ENCODE results near the gene CELF4. TPM values are rescaled to one million over a fixed set of nuclear protein-coding genes. Genes with fewer than 3 reads are reported as not detected.

Gene CELF4
- total RNA-seq, 4 donors from 2014 or later = 0.32 to 0.81 (median 0.77) TPM

- WGBS, 2 donors (ENCODE audit: low coverage in 1 of 2) = 96 to 100% methylated on average over 2 to 10 of the region's 27 CpGs
- no peak for TF ChIP-seq EP300 (IDR thresholded peaks at IDR 0.05)
- no peak for TF ChIP-seq POLR2A (IDR thresholded peaks at IDR 0.05)
- TF ChIP-seq POLR2AphosphoS5 (IDR thresholded peaks at IDR 0.05) = no peak
- no peak for TF ChIP-seq CTCF (IDR thresholded peaks at IDR 0.05)
- no peak overlapping the region for H3K4me3 ChIP-seq
- H3K4me1 ChIP-seq = no peaks in the 10 kb centered on the region
- H3K27me3 ChIP-seq = peaks cover 5% of the 10 kb centered on the region
- no peaks in the 10 kb centered on the region for H3K9me3 ChIP-seq
- no peak for ATAC-seq
- H3K27ac ChIP-seq = no peak overlapping the region
- H3K36me3 ChIP-seq = no peaks in the 10 kb centered on the region
Observed at GRCh38 chr18:37336568-37337285, 228.9 kb downstream of the CELF4 start.

- TF ChIP-seq POLR2A (IDR thresholded peaks at IDR 0.05) (no peak), CTCF (IDR thresholded peaks at IDR 0.05) (no peak), EP300 (IDR thresholded peaks at IDR 0.05) (no peak), POLR2AphosphoS5 (IDR thresholded peaks at IDR 0.05) (no peak)
- ATAC-seq = no peak
- no peaks in the 10 kb centered on the region for H3K36me3 ChIP-seq
- H3K27ac ChIP-seq = no peak overlapping the region
- WGBS, 2 donors (ENCODE audit: low coverage in 1 of 2) = 54% methylated on average over 3 of the region's 3 CpGs; no CpG with 5 or more reads in 1 of the 2 donors
- no peak overlapping the region for H3K4me3 ChIP-seq
- no peaks in the 10 kb centered on the region for H3K27me3 ChIP-seq
- H3K4me1 ChIP-seq = no peaks in the 10 kb centered on the region
- H3K9me3 ChIP-seq = no peaks in the 10 kb centered on the region
Observed at GRCh38 chr18:37335409-37335736, 230.2 kb downstream of the CELF4 start.

GRCh38 chr18:37334631-37335408 lies 230.8 kb downstream of the CELF4 start:
- TF ChIP-seq POLR2A (IDR thresholded peaks at IDR 0.05) = no peak
- TF ChIP-seq POLR2AphosphoS5 (IDR thresholded peaks at IDR 0.05) = no peak
- no peak for TF ChIP-seq EP300 (IDR thresholded peaks at IDR 0.05)
- no peak for TF ChIP-seq CTCF (IDR thresholded peaks at IDR 0.05)
- WGBS, 2 donors (ENCODE audit: low coverage in 1 of 2) = 28 to 42% methylated on average over 4 to 11 of the region's 23 CpGs
- no peak for ATAC-seq
- Histone ChIP-seq H3K27me3 (no peaks in the 10 kb centered on the region), H3K4me1 (no peaks in the 10 kb centered on the region), H3K36me3 (no peaks in the 10 kb centered on the region), H3K4me3 (no peak overlapping the region), H3K27ac (no peak overlapping the region), H3K9me3 (no peaks in the 10 kb centered on the region)

- TF ChIP-seq POLR2AphosphoS5 (IDR thresholded peaks at IDR 0.05) (no peak), CTCF (IDR thresholded peaks at IDR 0.05) (no peak), POLR2A (IDR thresholded peaks at IDR 0.05) (no peak), EP300 (IDR thresholded peaks at IDR 0.05) (no peak)
- WGBS, 2 donors (ENCODE audit: low coverage in 1 of 2) = 73 to 80% methylated on average over 3 to 10 of the region's 17 CpGs
- Histone ChIP-seq H3K36me3 (no peaks in the 10 kb centered on the region), H3K4me1 (no peaks in the 10 kb centered on the region), H3K27ac (no peak overlapping the region), H3K9me3 (no peaks in the 10 kb centered on the region), H3K4me3 (no peak overlapping the region), H3K27me3 (no peaks in the 10 kb centered on the region)
- no peak for ATAC-seq
Observed at GRCh38 chr18:37332628-37333420, 232.8 kb downstream of the CELF4 start.
